Stimulated activated CD8-positive, alpha-beta memory T cell treated with anti-CD3 and anti-CD28 coated beads, Interleukin-4, amount 100 ng/mL, for 4 hours (primary cell): ENCODE results near the gene TPCN1.

Source experiments
- DNase-seq, 2 donors: peaks; one replicate each; pipeline ENCODE4 v3.0.0-alpha.2; 2020; ENCODE audit warnings: low read depth in 2 of 2, low spot score in 1 of 2

Gene TPCN1

GRCh38 chr12:113222730-113223531, 1.7 kb downstream of the TPCN1 start:
- DNase-seq, result no peak

DNA sequence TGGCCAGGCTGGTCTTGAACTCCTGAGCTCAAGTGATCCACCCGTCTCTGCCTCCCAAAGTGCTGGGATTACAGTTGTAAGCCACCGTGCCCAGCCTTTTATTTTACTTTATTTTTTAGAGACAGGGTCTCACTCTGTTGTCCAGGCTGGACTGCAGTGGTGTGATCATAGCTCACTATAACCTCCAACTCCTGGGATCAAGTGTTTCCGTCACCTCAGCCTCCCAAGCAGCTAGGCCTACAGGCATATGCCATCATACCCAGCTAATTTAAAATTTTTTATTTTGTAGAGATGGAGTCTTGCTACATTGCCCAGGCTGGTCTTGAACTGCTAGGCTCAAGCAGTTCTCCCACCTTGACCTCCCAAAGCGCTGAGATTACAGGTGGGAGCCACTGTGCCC, 3.7 kb downstream of the TPCN1 start:
- DNase-seq, result no peak

GRCh38 chr12:113226696-113227568, 5.7 kb downstream of the TPCN1 start:
- DNase-seq, result no peak

- no peak for DNase-seq
Measured at GRCh38 chr12:113227686-113228391, 6.6 kb downstream of the TPCN1 start.

DNA sequence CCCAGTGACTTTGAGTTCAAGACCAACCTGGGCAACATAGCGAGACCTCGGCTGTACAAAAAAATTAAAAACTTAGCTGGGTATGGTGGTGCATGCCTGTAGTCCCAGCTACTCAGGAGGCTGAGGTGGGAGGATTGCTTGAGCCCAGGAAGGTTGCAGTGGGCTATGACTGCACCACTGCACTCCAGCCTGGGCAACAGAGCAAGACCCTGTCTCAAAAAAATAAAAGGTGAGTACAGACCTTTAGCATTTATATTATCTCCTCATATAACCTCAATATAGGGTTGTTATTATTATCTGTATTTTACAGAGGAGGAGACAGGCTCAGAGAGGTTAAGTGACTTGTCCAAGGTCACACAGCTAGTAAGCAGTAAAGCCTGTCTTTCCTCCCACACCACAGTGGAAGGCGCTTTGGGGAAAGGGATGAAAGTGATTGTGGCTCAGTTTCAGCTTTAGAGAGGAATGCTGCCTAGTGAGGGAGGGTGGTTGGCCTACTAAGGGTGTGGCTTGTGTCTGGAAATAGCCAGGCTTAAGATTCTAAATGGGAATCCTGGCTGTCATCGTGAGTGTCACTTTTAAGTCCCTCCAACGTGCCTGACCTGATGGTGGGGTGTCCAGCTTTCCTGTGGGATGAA, 7.2 kb downstream of the TPCN1 start:
- DNase-seq, result no peak

- DNase-seq, result no peak
Measured at GRCh38 chr12:113230315-113231234, 9.3 kb downstream of the TPCN1 start.

GRCh38 chr12:113231235-113232088, 10.2 kb downstream of the TPCN1 start:
- no peak for DNase-seq

GRCh38 chr12:113232089-113232839, 11.0 kb downstream of the TPCN1 start:
- DNase-seq, result no peak

DNA sequence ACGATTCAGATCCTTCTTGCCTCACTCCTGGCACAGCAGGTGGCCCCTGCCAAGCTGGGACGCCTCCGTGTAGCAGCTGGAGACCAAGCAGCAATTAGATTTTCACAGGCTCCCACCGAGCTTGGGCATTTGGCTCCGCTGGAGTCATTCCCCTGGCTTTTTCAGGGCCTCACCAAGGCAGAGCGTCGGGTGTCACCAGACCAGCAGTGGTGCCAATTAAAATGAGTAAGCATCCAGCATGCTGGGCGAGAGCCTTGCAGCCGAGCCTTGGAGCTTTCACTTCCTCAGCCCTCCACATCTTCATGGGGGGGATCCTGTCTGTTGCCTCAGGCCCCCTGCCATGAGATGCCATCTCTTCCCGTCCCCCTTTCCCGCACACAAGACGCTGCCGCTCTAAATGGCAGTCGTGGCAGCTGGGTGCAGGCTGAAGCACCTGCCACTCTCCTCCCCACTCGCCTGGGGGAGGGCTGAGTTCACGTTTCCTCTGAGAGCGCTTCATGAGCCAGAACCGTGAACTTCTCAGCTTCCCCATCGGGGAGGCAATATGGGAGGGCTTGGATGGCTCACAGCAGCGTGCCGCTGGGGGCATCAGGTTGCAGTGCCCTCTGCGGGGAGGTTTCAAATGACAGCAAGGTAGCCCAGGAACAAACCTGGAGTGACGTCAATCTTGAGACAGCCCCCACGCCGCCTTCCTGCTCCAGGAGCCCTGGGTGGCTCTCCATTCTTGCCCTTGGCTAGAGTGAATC, 11.7 kb downstream of the TPCN1 start:
- DNase-seq, result peak; percentile 24 to 29

DNA sequence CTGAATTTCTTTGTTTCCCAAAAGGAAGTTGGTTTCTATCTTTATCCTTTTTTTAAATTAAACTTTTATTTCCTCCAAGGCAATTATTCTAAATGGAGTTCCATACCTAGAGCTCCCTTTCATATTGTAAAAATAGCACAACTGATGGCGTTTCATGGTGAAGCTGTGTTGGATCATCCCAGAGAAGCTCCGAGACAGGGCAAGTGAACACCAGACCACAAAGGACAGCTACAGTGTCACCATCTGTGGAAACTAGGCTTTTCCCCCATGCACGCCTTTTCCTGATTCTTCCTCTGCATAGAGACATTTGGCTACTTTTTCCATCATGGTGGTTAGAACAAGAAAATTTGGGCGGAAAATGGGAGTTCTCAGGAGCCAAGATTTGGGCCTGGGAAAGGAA, 12.7 kb downstream of the TPCN1 start:
- no peak for DNase-seq

GRCh38 chr12:113234483-113234882, 13.2 kb downstream of the TPCN1 start:
- no peak for DNase-seq

DNA sequence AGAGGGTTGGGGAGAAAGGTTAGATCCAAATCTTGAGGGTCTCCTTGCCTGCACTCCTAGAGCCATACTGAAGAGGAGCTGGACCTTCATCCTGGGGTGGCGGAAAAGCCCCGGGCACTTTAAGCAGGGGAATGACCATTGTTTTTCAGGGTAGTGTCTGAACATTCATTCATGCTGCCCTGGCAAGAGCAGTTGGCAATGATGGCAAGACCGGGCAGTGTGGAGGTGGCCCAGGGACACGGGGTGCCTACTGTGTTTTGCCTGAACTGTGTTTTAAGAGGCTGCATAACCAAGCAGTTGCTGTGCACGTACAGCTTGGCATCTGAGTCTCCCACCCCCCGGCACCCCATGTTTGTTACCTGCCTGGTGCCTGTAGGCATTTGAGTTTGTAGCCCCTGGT, 14.7 kb downstream of the TPCN1 start:
- DNase-seq, result no peak

DNA sequence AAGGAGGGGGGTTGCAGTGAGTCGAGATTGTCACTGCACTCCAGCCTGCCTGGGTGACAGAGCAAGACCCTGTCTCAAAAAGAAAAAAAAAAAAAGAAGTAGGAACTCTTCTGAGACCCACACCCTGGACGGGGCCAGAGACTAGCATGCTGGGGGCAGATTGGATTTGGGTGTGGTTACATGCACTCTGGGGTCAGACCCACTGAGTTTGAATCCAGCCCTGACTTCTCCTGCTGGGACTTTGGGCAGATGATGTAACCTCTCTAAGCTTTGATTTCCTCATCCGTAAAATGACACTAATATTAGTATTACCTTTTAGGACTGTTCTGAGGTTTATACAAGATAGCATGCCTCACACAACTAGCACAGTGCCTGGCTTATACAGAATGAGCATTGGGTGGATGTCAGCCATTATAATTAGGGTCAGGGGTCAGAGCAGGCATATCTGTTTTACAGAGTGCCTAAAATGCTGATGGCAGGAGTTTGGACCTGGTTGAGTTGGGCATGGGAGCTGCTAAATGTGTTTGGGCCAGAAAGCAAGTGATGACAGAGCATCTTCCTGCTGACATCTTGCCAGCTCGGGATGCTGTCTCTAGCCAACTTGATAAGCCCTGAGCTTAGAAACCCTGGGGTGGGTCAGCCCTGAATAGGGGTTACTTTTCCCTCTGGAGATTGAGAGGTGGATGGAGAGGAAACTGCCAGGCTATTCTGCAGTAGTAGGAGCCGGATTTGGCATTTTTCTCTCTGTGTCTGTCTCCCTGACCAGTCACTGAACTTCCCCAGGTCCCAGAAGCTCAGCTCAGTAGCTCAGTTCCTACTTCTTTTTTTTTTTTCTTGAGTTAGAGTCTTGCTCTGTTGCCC, 15.5 kb downstream of the TPCN1 start:
- DNase-seq, result no peak

GRCh38 chr12:113237748-113238147, 16.5 kb downstream of the TPCN1 start:
- DNase-seq, result no peak

- no peak for DNase-seq
Measured at GRCh38 chr12:113238309-113238708, 17.0 kb downstream of the TPCN1 start.

- DNase-seq, result no peak
Measured at GRCh38 chr12:113239288-113239771, 18.1 kb downstream of the TPCN1 start.
